Activated CD4-positive, alpha-beta T cell treated with anti-CD3 and anti-CD28 coated beads, Interleukin-2, amount 50 U/mL, for 24 hours (primary cell): ENCODE data around the gene MYH7.
"Not testable (repeated sequence)": the region's sequence is repeated elsewhere in the genome, so short reads cannot be mapped to it uniquely, and the experiment has no call there.

Experiments
- DNase-seq, 2 donors: peaks; one replicate each; pipeline ENCODE4 v3.0.0-alpha.2; 2020; ENCODE audit warnings: low read depth in 1 of 2, low spot score in 1 of 2

The MYH7 gene

GRCh38 chr14:23408307-23408630 is 27.2 kb downstream of the MYH7 start:
- no peak for DNase-seq

- DNase-seq, result no peak
These were observed 27.7 kb downstream of the MYH7 start, which contains the start of gene MYH6 for GRCh38 chr14:23407516-23408306. Gene MYH6, minus strand, starts transcription at chr14:23408273. Its CDS starts 1,050 bp downstream, at chr14:23407223.

- DNase-seq, result no peak
These were observed 28.6 kb downstream of the MYH7 start for GRCh38 chr14:23406725-23407355.

- DNase-seq, result no peak
These were observed 29.2 kb downstream of the MYH7 start for GRCh38 chr14:23406244-23406643.

- no peak for DNase-seq
These were observed 29.9 kb downstream of the MYH7 start for GRCh38 chr14:23405516-23406025.

- DNase-seq, result no peak
These were observed 30.4 kb downstream of the MYH7 start for GRCh38 chr14:23405096-23405495.

- no peak for DNase-seq
These were observed 31.0 kb downstream of the MYH7 start for GRCh38 chr14:23404331-23404900.

GRCh38 chr14:23403908-23404307 is 31.6 kb downstream of the MYH7 start:
- DNase-seq, result no peak

GRCh38 chr14:23403139-23403438 is 32.4 kb downstream of the MYH7 start:
- DNase-seq, result no peak

- DNase-seq, result no peak
These were observed 32.9 kb downstream of the MYH7 start for GRCh38 chr14:23402296-23403138.

- DNase-seq, result no peak
These were observed 34.2 kb downstream of the MYH7 start for GRCh38 chr14:23401291-23401690.

- not testable (repeated sequence) for DNase-seq
These were observed 34.8 kb downstream of the MYH7 start for GRCh38 chr14:23400496-23401149.

GRCh38 chr14:23399591-23399990 is 35.9 kb downstream of the MYH7 start:
- DNase-seq, result no peak

- DNase-seq, result no peak
These were observed 36.3 kb downstream of the MYH7 start for GRCh38 chr14:23399136-23399535.

GRCh38 chr14:23398348-23398747 is 37.1 kb downstream of the MYH7 start:
- no peak for DNase-seq

GRCh38 chr14:23396781-23397407 is 38.6 kb downstream of the MYH7 start:
- no peak for DNase-seq

- DNase-seq, result no peak
These were observed 39.3 kb downstream of the MYH7 start for GRCh38 chr14:23396126-23396525.

GRCh38 chr14:23392613-23393012 is 42.8 kb downstream of the MYH7 start:
- DNase-seq, result no peak

- DNase-seq, result not testable (repeated sequence)
These were observed 45.6 kb downstream of the MYH7 start for GRCh38 chr14:23389871-23390270.

- DNase-seq, result no peak
These were observed 46.1 kb downstream of the MYH7 start for GRCh38 chr14:23389396-23389795.

GRCh38 chr14:23388996-23389395 is 46.5 kb downstream of the MYH7 start:
- no peak for DNase-seq
